SK-N-SH (cell line): ENCODE results near the gene PCBP3. TPM values are rescaled to one million over a fixed set of nuclear protein-coding genes. Genes with fewer than 3 reads are reported as not detected.

Experiments
- CTCF ChIA-PET: fragments of 300-600, 350-600 bp; formaldehyde crosslinking; extraction: SDS; loops from one replicate; lab custom pipeline; 2021; lab: Yijun Ruan, JAX
- POLR2A ChIA-PET: fragments of 350-600 bp; sonication (Branson Sonifier 250); formaldehyde crosslinking; extraction: SDS; loops from one replicate; lab custom pipeline; 2020; ENCODE audit warnings: antibody characterized with exemption, inconsistent platforms; lab: Yijun Ruan, JAX
- DNase-seq: peaks from one replicate; pipeline ENCODE4 v3.0.0; 2012
- H2AFZ ChIP-seq: fragments of 200-600 bp; sonication (generic); 2 replicates; pipeline ENCODE4 v1.8.1; 2016; ENCODE audit warnings: antibody characterized with exemption, mild to moderate bottlenecking, low read depth
- H3F3A ChIP-seq: fragments of 200-600 bp; sonication (generic); replicated peaks from 2 replicates; pipeline ENCODE3; 2016; ENCODE audit warnings: antibody characterized with exemption, mild to moderate bottlenecking; ENCODE audit not compliant: insufficient read depth
- H3K27ac ChIP-seq, 2 experiments: fragments of 200-500 bp in 1 of 2; fragments of 200-600 bp in 1 of 2; sonication (Bioruptor generic) in 1 of 2; sonication (generic), shearing (Covaris generic) in 1 of 2; 2 replicates each; pipeline versions ENCODE4 v1.5.1 to v1.6.1; 2014 to 2016; ENCODE audit warnings: low read depth in 2 of 2, inconsistent platforms in 1 of 2, low read length in 1 of 2, mild to moderate bottlenecking in 1 of 2, mixed read lengths in 1 of 2
- H3K27me3 ChIP-seq: fragments of 200-600 bp; sonication (generic), shearing (Covaris generic); 2 replicates; pipeline ENCODE4 v1.6.1; 2016; ENCODE audit warnings: mixed run types; ENCODE audit not compliant: insufficient read depth
- H3K36me3 ChIP-seq, 2 experiments: fragments of 200-500 bp in 1 of 2; fragments of 200-600 bp in 1 of 2; sonication (Bioruptor generic) in 1 of 2; sonication (generic) in 1 of 2; replicated peaks in 1 of 2; 2 replicates each; pipeline versions ENCODE3 to v1.5.1; 2014 to 2016; ENCODE audit warnings: low read length in 1 of 2, mild to moderate bottlenecking in 1 of 2; ENCODE audit not compliant: insufficient read depth in 2 of 2, control insufficient read depth in 1 of 2
- H3K4me1 ChIP-seq, 2 experiments: fragments of 200-500 bp in 1 of 2; fragments of 200-600 bp in 1 of 2; sonication (Bioruptor generic) in 1 of 2; sonication (generic), shearing (Covaris generic) in 1 of 2; 2 replicates each; pipeline versions ENCODE4 v1.5.1 to v1.6.1; 2014 to 2016; ENCODE audit warnings: low read depth in 1 of 2, low read length in 1 of 2, mixed run types in 1 of 2; ENCODE audit not compliant: insufficient read depth in 2 of 2, control insufficient read depth in 1 of 2
- H3K4me2 ChIP-seq: fragments of 200-600 bp; sonication (generic), shearing (Covaris generic); 2 replicates; pipeline ENCODE4 v1.6.1; 2017; ENCODE audit warnings: mixed run types
- H3K4me3 ChIP-seq, 2 experiments: fragments of 200-500 bp in 1 of 2; fragments of 200-600 bp in 1 of 2; sonication (Bioruptor generic) in 1 of 2; sonication (generic), shearing (Covaris generic) in 1 of 2; 2 replicates each; pipeline versions ENCODE4 v1.5.1 to v1.8.1; 2014 to 2016; ENCODE audit warnings: low read depth in 2 of 2, inconsistent platforms in 1 of 2, low read length in 1 of 2, mild to moderate bottlenecking in 1 of 2, mixed read lengths in 1 of 2, moderate library complexity in 1 of 2
- H3K79me2 ChIP-seq: fragments of 200-600 bp; sonication (generic); 2 replicates; pipeline ENCODE4 v1.8.1; 2017; ENCODE audit warnings: mild to moderate bottlenecking; ENCODE audit not compliant: insufficient read depth
- H3K9ac ChIP-seq: fragments of 200-600 bp; sonication (generic); 2 replicates; pipeline ENCODE4 v1.6.1; 2017; ENCODE audit warnings: mixed run types
- H3K9me2 ChIP-seq: fragments of 200-600 bp; sonication (generic); 2 replicates; pipeline ENCODE4 v1.6.1; 2017; ENCODE audit warnings: mixed run types
- H3K9me3 ChIP-seq: fragments of 200-600 bp; sonication (generic); 2 replicates; pipeline ENCODE4 v1.6.1; 2017; ENCODE audit warnings: mixed run types, mild to moderate bottlenecking, moderate library complexity
- H4K20me1 ChIP-seq: fragments of 200-600 bp; sonication (generic); 2 replicates; pipeline ENCODE4 v1.6.1; 2017; ENCODE audit warnings: mild to moderate bottlenecking, mixed run types; ENCODE audit not compliant: insufficient read depth
- CTCF ChIP-seq: fragments of 200-600 bp; sonication (generic); IDR thresholded peaks from 2 replicates; pipeline ENCODE4 v1.6.1; 2017; ENCODE audit warnings: antibody characterized with exemption, mild to moderate bottlenecking, moderate library complexity
- ELF1 ChIP-seq: IDR thresholded peaks from 2 replicates; pipeline ENCODE4 v1.4.0; 2012
- FOXJ3 ChIP-seq: sonication (generic); formaldehyde crosslinking; IDR thresholded peaks from 2 replicates; pipeline ENCODE4 v1.5.1; 2020; ENCODE audit warnings: mild to moderate bottlenecking, missing genetic modification reagents
- GABPA ChIP-seq: IDR thresholded peaks from 2 replicates; pipeline ENCODE4 v1.4.0; 2012; ENCODE audit warnings: low read depth, mild to moderate bottlenecking
- MEF2A ChIP-seq: IDR thresholded peaks from 2 replicates; pipeline ENCODE4 v1.4.0; 2012; ENCODE audit warnings: low read depth, borderline replicate concordance
- MXI1 ChIP-seq: IDR thresholded peaks from 2 replicates; pipeline ENCODE4 v1.6.1; 2012; ENCODE audit warnings: mild to moderate bottlenecking, low read depth, low read length, improper control_type of control experiment
- NRF1 ChIP-seq: IDR thresholded peaks from 2 replicates; pipeline ENCODE4 v1.6.1; 2012; ENCODE audit warnings: low read depth, mild to moderate bottlenecking, low read length
- PBX3 ChIP-seq: IDR thresholded peaks from 2 replicates; pipeline ENCODE4; 2012
- POLR2AphosphoS5 ChIP-seq: IDR thresholded peaks from 2 replicates; pipeline ENCODE4 v1.6.1; 2012; ENCODE audit warnings: low read depth, low read length
- RAD21 ChIP-seq: IDR thresholded peaks from 2 replicates; pipeline ENCODE4 v1.6.1; 2012; ENCODE audit warnings: mild to moderate bottlenecking, low read length
- RCOR1 ChIP-seq: fragments of 150-350 bp; IDR thresholded peaks from 2 replicates; pipeline ENCODE4 v1.6.1; 2017; ENCODE audit warnings: antibody characterized with exemption, low read length
- RXRA ChIP-seq: IDR thresholded peaks from 2 replicates; pipeline ENCODE4 v1.4.0; 2012; ENCODE audit warnings: low read depth, mild to moderate bottlenecking, borderline replicate concordance
- SMC3 ChIP-seq: IDR thresholded peaks from 2 replicates; pipeline ENCODE4 v1.6.1; 2012; ENCODE audit warnings: low read depth, low read length, improper control_type of control experiment
- TAF1 ChIP-seq: IDR thresholded peaks from 2 replicates; pipeline ENCODE4 v1.6.1; 2012; ENCODE audit warnings: low read depth, mild to moderate bottlenecking, low read length, moderate library complexity, borderline replicate concordance
- TCF12 ChIP-seq: IDR thresholded peaks from 2 replicates; pipeline ENCODE4 v1.4.0; 2012
- TEAD4 ChIP-seq: IDR thresholded peaks from 2 replicates; pipeline ENCODE4 v1.4.0; 2012; ENCODE audit warnings: mild to moderate bottlenecking, borderline replicate concordance; ENCODE audit not compliant: insufficient read depth
- USF2 ChIP-seq: fragments of 150-350 bp; IDR thresholded peaks from 2 replicates; pipeline ENCODE4 v1.6.1; 2017; ENCODE audit warnings: antibody characterized with exemption, low read length, low read depth, borderline replicate concordance
- YY1 ChIP-seq: IDR thresholded peaks from 2 replicates; pipeline ENCODE4 v1.4.0; 2012; ENCODE audit warnings: low read depth, mild to moderate bottlenecking
- ZBTB33 ChIP-seq: IDR thresholded peaks from 2 replicates; pipeline ENCODE4 v1.4.0; 2012; ENCODE audit warnings: low read depth, borderline replicate concordance
- WGBS: methylation state at CpG from one replicate; pipeline ENCODE4 v1.1.6; 2017; ENCODE audit warnings: low lambda C conversion rate; 5-methylcytosine and 5-hydroxymethylcytosine counted together
- polyA plus RNA-seq, 3 experiments: library from polyadenylated mRNA; depleted of rRNA; stranded (reverse); fragments of >200 nt; gene quantifications; 2 replicates each; pipeline ENCODE4 v1.2.3, GENCODE V29; 2012

PCBP3 gene
- polyA plus RNA-seq, 1 of the 3 experiments (the other 2 are of a cell fraction): 9.5 TPM

GRCh38 chr21:45889256-45889655, 245.7 kb downstream of the PCBP3 start:
- Histone ChIP-seq H3K79me2 (no peaks in the 10 kb centered on the region), H2AFZ (no peak overlapping the region), H3F3A (no peaks in the 10 kb centered on the region)
- CTCF ChIA-PET: interaction anchor here (0.9 to 2.6 kb wide), 6 partner anchors 10 to 427 kb away, joined by 3 to 22 read pairs (median 4); no protein-coding TSS in a partner anchor
- no peak for TF ChIP-seq NRF1
- no peak for TF ChIP-seq RXRA
- TF ChIP-seq GABPA: no peak
- no peak for TF ChIP-seq ELF1
- no peak for TF ChIP-seq PBX3
- no peak for TF ChIP-seq MXI1
- no peak for TF ChIP-seq SMC3
- TF ChIP-seq RCOR1: no peak
- no peak for TF ChIP-seq FOXJ3
- TF ChIP-seq RAD21: no peak
- TF ChIP-seq TAF1: no peak
- TF ChIP-seq YY1: no peak
- TF ChIP-seq ZBTB33: no peak
- TF ChIP-seq MEF2A: no peak
- no peak for TF ChIP-seq TCF12
- no peak for TF ChIP-seq USF2
- TF ChIP-seq POLR2AphosphoS5: no peak
- TF ChIP-seq CTCF: no peak
- no peak for TF ChIP-seq TEAD4
- TF ChIP-seq, all 33 proteins: peak for 0
- Histone ChIP-seq H4K20me1 (no peaks in the 10 kb centered on the region; the same call in 1 of the 2 replicates), H3K9ac (no peak overlapping the region), H3K36me3 (no peaks in the 10 kb centered on the region), H3K4me2 (no peak overlapping the region), H3K9me2 (no peaks in the 10 kb centered on the region), H3K27ac (peak overlapping the region in 1 of 2 experiments; percentile 96; a peak in 1 of 4 replicates), H3K27me3 (no peaks in the 10 kb centered on the region), H3K9me3 (no peaks in the 10 kb centered on the region), H3K4me1 (peaks cover 0 to 77% of the 10 kb centered on the region in 2 experiments; a peak in 3 of 4 replicates), H3K4me3 (no peak overlapping the region)
- WGBS: 75% methylated on average over 7 of the region's 10 CpGs
- POLR2A ChIA-PET: no interaction called here
- no peak for DNase-seq
